GM12892 (cell line): ENCODE data around the gene TAF9.

ENCODE experiments used
- POLR2A ChIP-seq: IDR thresholded peaks from 2 replicates; pipeline ENCODE4 v1.6.1; 2011; ENCODE audit warnings: low read depth, low read length, control low read depth
- POLR2AphosphoS5 ChIP-seq: IDR thresholded peaks from 2 replicates; pipeline ENCODE4 v1.6.1; 2011; ENCODE audit warnings: low read depth, low read length, control low read depth
- TAF1 ChIP-seq: IDR thresholded peaks from 2 replicates; pipeline ENCODE4 v1.6.1; 2011; ENCODE audit warnings: low read depth, mild to moderate bottlenecking, control low read depth, low read length, borderline replicate concordance

- TF ChIP-seq POLR2AphosphoS5 (no peak), POLR2A (no peak), TAF1 (no peak)
Measured at GRCh38 chr5:69326365-69326764, 43.0 kb downstream of the TAF9 start.
